GM11168 (cell line): Measurements from ENCODE around the gene ITGB3.
"Not testable (repeated sequence)": the region's sequence is repeated elsewhere in the genome, so short reads cannot be mapped to it uniquely, and the experiment has no call there.

Experiments
- in situ Hi-C: fragments of 300-500 bp; cut with MboI; formaldehyde crosslinking; loops from one replicate; pipeline ENCODE4 v1.12.0; 2022; ENCODE audit warnings: low sequenced_read_pairs; ENCODE audit not compliant: unreplicated experiment

ITGB3 gene

DNA sequence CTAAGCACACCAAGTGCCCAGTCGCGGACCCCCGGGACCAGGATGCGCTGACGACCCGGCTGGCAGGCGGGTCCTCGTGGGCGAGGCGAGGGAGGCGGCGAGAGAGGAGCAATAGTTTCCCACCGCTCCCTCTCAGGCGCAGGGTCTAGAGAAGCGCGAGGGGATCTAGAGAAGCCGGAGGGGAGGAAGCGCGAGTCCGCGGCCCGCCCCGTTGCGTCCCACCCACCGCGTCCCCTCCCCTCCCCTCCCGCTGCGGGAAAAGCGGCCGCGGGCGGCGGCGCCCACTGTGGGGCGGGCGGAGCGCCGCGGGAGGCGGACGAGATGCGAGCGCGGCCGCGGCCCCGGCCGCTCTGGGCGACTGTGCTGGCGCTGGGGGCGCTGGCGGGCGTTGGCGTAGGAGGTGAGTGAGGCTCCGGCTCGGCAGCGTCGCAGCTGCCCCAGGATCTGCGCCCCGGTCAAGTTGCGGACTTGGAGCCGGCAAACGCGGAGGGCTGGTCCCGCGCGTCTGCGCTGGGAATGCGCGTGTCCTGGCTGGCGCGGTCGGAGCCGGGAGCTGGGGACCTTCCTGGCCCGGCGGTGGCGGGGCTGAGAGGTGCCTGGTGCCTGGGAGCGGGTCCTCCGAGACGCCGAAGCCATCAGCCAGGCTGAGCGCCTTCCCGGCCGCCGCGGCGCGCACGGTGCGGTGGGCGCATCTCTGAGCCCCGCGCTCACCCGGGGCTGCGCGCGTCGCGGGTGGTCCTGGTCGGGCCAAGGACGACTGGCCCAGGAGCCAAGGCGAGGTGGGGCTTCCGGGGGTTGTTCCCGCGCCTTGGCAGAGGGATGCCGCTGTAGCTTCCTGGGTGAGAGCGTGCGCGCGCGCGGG is at the start of gene ITGB3:
Gene ITGB3, plus strand, starts transcription at position 287 of the 862 bp plus-strand sequence. Its CDS starts 35 bp downstream, at position 322.
- in situ Hi-C loops, result no loop called here

DNA sequence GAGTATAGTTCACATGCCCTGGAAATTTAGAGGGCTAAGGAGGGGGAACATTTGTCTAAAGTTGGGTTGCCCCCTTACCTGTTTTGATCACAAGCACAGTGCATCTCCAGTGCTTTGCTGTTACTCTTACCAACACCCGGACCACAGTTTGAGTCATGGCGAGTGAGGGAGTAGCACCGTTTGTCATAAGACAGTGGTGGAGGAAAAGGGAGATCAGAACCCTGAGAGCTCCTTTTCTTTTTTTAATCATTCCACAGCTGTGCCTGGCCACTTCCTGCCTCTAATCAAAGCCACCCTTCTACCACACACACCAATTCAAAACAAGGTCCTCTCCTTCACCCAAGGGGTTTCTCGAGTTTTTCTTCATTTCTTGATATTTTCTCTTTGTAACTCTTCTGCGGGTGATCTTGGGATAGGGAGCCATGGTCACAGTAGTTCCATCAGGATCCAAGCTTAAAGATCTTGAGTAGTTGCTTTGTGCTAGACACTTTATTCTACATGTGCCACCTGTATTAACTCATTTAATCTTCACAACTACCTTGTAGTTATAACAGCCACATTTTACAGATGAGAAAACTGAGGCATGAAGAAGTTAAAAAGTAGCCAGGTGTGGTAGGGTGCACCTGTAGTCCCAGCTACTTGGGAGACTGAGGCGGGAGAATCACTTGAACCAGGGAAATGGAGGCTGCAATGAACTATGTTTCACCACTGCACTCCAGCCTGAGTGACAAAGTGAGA is 49.5 kb upstream of the ITGB3 start:
- in situ Hi-C loops, result no loop called here

DNA sequence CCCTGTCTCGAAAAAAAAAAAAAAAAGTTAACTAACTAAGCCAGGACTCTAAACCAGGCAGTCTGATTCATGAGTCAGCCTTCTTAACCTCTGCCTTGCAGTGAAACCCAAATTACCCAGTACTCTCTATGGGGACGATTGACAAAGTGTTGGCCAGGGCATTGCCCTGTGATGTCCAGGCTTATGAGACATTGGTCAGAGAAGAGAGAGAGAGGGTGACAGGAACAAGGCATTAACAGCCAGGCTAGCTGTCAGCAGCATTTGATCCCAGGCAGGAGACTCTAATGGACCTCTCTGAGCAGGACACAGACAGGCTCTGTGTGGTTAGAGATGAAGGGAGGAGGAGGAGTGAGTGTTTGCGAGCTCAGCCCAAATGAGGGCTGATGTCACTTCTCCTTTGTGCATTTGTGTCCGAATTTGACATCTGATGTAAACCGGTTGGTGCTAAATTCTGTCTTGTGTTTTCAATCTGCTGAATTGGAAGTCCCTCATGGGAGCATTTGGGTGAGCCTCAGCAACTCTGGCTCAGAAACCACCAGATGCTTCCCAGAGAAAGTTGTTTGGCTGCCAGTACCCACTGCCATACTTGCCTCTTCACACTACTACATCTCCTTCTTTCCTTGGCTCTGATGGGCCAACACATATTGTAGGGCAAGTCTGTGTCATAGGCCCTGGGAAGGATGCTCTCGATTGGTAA is 48.8 kb upstream of the ITGB3 start:
- in situ Hi-C loops, result no loop called here

DNA sequence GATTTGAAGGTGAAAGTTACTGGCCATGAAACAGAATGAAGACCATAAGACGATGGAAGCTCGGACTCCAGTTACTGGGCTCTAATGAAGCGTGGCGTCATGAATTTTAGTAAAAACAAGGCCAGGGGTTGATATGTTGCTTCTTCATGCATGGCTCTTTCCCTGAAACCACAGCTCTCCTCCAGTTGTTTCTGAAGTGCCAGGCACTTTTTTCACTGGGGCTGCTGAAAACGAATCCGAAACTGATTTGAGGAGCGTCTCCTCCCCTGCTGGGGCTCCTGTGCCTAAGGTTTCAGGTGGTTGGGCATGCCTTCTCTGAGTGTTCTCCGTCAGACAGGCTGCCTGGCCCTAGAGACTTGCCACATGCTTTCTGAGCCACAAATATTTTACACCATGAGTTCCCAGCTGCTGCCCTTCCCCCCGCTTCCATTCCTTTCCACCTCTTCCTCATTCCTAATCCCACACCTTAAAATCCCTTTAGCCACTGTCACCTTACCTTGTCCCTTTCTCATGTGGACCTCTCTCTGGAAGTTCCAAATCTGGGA is 48.1 kb upstream of the ITGB3 start:
- in situ Hi-C loops, result no loop called here

DNA sequence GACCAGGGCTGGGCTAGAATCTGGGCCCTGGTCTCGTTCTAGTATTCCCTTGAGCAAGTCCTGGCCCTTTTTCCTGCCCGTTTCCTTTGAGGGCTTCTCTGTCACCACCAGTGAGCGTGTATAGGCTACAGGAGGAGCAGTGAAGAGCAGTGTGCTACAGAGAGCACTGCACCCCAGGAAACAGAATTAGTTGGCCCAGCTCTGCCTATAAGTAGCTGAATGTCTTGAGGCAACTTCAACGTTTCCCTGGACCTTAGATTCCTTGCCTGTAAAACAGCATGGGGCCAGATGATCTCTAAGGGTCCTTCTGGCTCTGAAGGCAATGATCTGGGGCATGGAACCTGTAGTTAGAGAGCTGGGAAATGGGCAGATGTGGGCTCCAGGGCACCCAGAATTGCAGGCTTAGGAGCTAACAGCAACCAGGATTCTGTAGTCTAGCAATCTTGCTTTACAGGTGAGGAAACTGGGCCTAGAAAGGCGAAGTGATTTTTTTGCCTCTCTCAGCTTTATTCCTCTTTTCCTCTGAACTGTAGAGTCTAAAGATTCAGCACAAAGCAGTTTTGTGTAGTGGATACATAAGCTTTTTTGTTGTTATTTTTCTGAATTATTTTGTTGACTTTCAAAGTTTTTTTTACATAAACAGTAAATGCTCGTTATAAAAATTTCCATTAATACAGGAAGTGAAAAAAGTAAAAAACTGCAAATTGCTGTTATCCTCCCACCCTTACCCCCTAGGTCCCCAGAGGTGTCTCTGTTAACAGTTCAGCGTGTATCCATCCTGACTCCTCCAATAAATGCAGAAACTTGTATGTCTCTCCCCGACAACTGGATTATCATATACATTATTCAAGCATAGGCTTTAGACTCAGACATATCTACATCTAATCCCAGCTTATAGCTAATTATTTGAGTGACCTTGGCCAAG is 46.2 kb upstream of the ITGB3 start:
- in situ Hi-C loops, result no loop called here

DNA sequence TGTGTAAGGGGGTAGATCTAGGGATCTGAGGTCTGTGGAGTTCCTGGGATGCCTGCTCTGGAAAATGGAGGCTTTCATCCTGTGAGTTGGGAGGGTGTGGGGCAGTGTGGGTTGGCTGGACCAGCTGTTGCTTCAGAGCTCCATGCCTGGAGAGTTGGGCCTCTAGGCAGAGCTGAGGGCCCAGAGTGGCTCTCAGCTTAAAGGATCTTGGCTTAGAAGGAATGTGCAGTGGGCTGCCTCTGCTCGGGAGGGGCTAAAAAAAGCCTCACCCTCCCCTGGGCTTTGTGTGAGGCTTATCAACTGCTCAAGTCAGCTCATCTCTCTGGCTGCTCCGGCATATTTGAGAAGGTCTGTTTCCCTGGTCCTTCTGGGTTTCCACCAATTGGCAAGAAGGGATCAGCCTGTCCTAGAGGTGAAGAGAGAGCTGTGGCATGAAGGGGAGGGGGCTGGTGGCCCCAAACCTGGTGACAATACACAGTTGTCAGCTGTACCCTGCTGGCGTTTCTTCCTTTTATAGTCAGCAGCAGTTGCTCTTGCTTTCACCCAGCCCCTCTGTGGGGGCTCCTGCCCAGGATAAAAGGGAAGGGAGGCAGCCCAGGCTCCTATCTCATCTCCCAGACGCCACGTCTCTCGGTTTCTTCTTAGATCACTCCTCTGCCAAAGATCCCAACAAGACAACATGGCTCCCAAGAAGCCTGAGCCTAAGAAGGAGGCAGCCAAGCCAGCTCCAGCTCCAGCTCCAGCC is 44.7 kb upstream of the ITGB3 start, which contains the start of gene MYL4:
Gene MYL4, plus strand, starts transcription at position 605 of the 745 bp plus-strand sequence. Its CDS starts 75 bp downstream, at position 680.
- in situ Hi-C loops, result no loop called here

DNA sequence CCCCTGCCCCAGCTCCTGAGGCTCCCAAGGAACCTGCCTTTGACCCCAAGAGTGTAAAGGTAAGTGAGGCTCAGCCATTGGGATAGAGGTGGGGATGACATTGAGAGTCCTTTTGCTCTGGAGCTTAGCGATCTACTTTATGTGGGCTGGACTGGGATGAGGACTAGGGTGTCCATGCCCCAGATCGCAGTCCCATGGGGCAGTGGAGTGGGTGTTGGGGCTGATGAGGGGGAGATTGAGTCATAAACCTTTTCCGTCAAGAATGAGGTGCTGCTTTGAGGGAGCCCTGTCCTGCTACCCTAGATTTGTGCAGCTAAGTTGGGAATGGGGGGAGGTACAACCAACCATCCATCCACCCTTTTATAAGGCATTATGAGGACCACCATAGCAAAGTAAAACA is 44.1 kb upstream of the ITGB3 start:
- in situ Hi-C loops, result no loop called here

DNA sequence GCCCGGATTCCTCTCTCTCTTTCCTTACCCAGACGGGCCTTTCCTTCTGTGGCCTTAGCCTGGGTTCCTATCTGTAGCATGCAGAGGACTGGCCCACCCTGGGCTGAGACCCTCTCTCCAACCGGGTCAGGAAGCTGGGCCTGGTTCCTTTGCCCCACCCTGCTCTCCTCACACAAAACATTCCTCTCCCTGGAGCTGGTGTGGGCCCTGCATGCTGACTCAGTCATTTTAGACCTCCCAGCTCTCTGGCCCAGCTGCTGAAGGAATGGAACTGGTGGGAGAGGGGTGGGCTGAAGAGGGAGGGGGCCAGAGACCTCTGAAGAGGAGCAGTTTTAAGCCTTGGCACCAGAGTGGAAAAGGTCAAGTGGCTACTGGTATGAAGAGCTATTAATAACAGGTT is 43.5 kb upstream of the ITGB3 start:
- in situ Hi-C loops, result no loop called here

DNA sequence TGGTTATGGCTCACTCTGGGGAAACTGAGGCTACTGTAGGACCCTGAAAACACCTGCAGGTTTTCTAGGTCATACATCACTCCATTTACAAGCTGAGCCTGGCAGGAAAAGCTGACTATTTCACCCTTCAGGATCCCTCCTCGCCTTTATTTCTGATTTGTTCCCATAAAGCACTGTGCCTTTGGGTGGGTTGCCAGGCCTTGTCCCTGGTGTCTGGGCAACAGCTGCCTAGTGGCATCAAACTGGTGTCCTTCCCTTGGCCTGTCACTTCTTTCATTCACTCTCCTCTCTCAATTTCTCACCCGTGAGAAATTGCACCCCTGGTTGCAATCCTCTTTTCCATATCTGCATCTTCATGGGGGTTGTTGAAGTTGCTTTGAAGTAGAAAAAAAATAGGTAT is 42.8 kb upstream of the ITGB3 start:
- in situ Hi-C loops, result no loop called here

DNA sequence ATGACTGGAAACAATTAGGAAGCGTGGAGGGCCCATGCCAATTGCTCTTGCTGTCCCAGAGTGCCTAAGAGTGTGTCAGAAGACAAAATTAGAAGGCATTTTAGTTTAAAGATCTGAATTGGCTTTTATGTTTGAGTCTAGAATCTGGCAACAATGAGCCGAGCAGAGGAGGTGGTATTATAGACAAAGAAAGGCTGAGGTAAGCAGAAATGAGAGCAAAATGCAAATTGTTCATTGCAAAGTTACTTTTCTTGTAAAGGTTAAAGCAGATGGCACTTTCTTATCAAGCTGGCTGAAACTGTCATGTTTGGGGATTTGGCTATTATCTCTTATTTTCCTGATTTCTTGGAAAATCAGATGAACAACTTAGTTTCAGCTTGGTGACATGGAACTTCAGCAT is 41.2 kb upstream of the ITGB3 start:
- in situ Hi-C loops, result no loop called here

DNA sequence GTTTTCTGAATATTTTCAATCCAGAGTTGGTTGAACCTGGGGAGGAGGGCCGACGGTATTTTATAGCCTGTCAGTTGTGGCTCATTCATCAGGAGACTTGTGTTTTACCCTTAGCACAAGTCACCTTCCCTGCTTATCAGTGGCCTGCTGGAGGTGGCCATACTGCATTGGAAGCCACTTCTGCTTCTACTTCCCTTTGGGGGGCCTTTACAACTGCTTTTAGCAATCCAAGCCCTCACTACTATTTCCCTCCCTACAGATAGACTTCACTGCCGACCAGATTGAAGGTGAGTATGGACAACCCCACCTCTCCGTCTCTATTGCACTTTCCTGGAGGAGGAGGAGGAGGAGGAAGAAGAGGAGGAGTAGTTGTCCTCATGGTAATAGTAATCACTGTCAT is 40.1 kb upstream of the ITGB3 start:
- in situ Hi-C loops, result no loop called here

DNA sequence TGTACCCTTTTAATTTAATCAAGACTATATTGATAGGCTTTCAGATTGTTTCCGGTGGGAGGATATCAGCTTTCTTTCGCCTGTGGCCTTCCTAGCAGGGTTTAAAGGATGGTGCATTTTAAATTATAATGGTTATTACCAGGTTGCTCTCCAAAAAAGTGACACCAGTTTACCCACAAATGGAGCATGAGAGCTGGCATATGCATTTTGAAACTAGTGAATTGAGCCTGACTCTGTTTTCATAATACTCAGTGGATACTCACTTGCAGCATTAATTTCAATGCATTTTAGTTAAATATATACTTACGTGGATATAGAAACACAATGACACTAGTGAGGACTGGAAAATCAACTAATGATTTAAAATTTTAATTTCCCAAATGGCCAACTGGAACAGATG is 38.7 kb upstream of the ITGB3 start:
- in situ Hi-C loops, result no loop called here

DNA sequence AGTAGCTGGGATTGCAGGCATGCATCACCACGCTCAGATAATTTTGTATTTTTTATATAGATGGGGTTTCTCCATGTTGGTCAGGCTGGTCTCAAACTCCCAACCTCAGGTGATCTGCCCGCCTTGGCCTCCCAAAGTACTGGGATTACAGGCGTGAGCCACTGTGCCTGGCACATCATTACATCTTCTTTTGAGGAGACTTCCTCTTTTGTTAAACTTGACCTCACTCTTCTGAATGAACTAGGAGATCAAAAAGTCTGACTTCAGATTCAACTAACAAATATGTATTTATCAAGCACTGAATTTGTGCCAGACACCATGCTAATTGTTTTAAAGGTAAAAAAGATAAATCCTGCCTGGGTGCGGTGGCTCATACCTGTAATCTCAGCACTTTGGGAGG is 36.8 kb upstream of the ITGB3 start:
- in situ Hi-C loops, result not testable (repeated sequence)

DNA sequence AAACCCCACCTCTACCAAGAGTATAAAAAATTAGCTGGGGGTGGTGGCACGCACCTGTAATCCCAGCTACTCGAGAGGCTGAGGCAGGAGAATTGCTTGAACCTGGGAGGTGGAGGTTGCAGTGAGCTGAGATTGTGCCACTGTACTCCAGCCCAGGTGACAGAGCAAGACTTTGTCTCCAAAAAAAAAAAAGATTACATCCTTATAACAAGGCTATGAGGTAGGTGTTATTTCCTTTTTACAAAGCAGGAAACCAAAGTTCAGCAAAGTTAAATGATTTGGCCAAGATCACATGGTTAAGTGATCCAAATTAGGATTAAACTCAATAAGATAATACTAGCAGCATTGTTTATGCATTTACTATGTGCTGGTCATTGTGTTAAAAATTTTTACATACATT is 36.3 kb upstream of the ITGB3 start:
- in situ Hi-C loops, result not testable (repeated sequence)

DNA sequence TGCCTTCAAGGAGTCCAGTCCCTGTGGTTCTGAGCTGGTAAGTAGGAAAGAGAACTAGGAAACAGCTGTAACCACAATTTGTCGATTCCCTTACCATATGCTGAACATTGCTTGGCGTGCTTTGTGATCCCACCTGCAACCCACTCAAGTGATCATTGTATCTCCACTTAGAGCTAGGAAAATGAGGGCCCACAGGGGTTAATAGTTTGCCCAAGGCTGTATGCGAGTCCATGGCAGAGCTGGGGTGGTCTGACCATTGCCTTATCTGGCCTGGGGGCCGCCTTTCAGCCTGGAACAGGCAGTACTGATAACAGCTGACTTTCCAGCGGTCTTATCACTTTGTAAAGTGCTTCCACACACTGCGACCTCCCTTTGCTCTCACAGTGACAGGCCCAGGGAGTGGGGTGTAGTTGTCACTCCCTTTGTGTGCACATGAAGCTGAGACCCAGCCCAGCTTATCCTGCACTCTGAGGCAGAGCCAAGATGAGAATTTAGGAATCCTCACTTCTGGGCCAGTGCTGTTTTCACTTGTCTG is 34.7 kb upstream of the ITGB3 start:
- in situ Hi-C loops, result no loop called here

DNA sequence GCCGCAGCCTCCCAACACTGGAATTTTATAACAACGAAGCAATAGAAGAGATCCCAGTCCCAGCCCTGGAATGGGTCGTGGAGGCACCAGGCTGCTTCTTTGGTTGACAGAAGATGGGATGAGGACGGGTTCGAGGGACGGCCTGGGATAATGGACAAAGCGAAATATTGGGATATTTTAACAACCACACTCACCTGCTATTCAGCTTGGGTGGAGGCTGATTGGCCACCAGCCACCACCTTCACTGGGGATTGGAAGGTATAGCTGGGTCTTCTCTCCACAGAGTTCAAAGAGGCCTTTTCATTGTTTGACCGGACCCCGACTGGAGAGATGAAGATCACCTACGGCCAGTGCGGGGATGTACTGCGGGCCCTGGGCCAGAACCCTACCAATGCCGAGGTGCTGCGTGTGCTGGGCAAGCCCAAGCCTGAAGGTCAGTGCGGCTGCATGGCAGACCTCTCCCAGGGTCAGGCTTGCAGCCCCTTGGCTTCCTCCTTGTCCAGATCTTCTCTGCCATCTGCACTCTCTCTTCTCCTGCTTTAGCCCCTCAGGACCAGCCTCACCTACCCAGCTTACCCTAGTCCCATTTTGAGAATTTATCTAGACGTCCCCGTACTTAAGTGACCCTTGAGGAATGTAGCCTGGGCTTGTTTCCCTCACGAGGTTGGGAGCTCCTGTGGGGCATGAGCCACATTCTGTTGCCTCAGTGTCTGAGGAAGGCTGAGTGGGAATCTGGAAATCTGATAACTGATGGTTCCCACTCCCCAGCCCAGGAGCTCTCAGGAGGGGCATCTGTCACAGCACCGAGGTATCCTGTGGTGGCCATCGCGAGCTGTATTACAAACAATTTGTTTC is 33.8 kb upstream of the ITGB3 start:
- in situ Hi-C loops, result loop anchor here (10.0 kb wide), 1 partner anchor 395 kb away; no protein-coding TSS in a partner anchor

DNA sequence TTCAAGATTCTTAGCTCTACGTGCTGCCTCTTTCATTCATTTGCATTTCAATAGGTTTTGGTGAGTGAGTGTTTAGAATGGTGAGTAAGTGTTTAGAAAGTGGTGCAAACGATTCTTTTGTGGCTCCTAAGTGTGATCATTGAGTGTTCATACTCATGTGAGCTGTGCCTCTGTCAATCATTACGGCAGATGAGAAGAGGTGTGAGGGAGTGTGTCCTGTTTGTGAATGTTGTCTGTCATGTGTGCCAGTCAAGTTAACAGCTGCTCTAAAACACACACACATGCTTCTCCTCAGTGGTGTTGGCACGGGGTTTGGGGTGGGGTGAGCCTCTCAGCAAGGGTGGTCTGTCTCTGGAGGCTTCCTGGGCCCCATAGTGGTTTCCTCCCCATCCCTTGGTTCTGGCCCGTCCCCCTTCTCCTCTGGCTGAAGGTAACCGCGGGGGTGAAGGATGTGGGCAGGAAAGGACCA is 33.1 kb upstream of the ITGB3 start:
- in situ Hi-C loops, result loop anchor here (10.0 kb wide), 1 partner anchor 394 kb away; no protein-coding TSS in a partner anchor
